ENCODE data around the gene PWWP3B. TPM values are rescaled to one million over a fixed set of nuclear protein-coding genes. Genes with fewer than 3 reads are reported as not detected.
A peak's percentile ranks its signal among the peaks of the same experiment; 100 is the strongest.
"Not testable (repeated sequence)": the region's sequence is repeated elsewhere in the genome, so short reads cannot be mapped to it uniquely, and the experiment has no call there.

PWWP3B gene
- total RNA-seq, 2 donors from 2014 or later = 0.21 TPM; not detected in 1

GRCh38 chrX:106170318-106170717 lies 2.2 kb downstream of the PWWP3B start:
- TF ChIP-seq CTCF (IDR thresholded peaks at IDR 0.05) = no peak
- Histone ChIP-seq H3K4me3 (no peak overlapping the region), H3K27me3 (replicated peaks; ENCODE audit: insufficient read depth) (no peaks in the 10 kb centered on the region), H3K27ac (no peak overlapping the region), H3K9me3 (no peaks in the 10 kb centered on the region), H3K4me1 (ENCODE audit: control insufficient read depth in 1 of 2, low read depth in 2 of 2) (no peaks in the 10 kb centered on the region), H3K36me3 (no peaks in the 10 kb centered on the region)
- DNase-seq (ENCODE audit: low spot score) (no peak), ATAC-seq (ENCODE audit: insufficient number of reproducible peaks, low FRiP score, low read depth) (no peak)

GRCh38 chrX:106171293-106171820 lies 3.3 kb downstream of the PWWP3B start:
- H3K27me3 ChIP-seq (replicated peaks; ENCODE audit: insufficient read depth) = no peaks in the 10 kb centered on the region
- H3K36me3 ChIP-seq = no peaks in the 10 kb centered on the region
- ATAC-seq (ENCODE audit: insufficient number of reproducible peaks, low FRiP score, low read depth) (no peak), DNase-seq (ENCODE audit: low spot score) (no peak)
- TF ChIP-seq CTCF (IDR thresholded peaks at IDR 0.05) = no peak
- H3K27ac ChIP-seq = no peak overlapping the region
- H3K9me3 ChIP-seq = no peaks in the 10 kb centered on the region
- no peaks in the 10 kb centered on the region for H3K4me1 ChIP-seq (ENCODE audit: control insufficient read depth in 1 of 2, low read depth in 2 of 2)
- no peak overlapping the region for H3K4me3 ChIP-seq

- no peaks in the 10 kb centered on the region for H3K9me3 ChIP-seq
- peak overlapping the region; percentile 33 for H3K4me3 ChIP-seq
Observed at GRCh38 chrX:106177106-106177981, 9.2 kb downstream of the PWWP3B start.

GRCh38 chrX:106177982-106178321 lies 9.8 kb downstream of the PWWP3B start:
- H3K27me3 ChIP-seq (replicated peaks; ENCODE audit: insufficient read depth) = no peaks in the 10 kb centered on the region
- H3K4me1 ChIP-seq (ENCODE audit: control insufficient read depth in 1 of 2, low read depth in 2 of 2) = no peaks in the 10 kb centered on the region
- no peaks in the 10 kb centered on the region for H3K36me3 ChIP-seq
- H3K4me3 ChIP-seq = no peak overlapping the region
- no peaks in the 10 kb centered on the region for H3K9me3 ChIP-seq
- no peak for DNase-seq (ENCODE audit: low spot score)
- no peak overlapping the region for H3K27ac ChIP-seq
- no peak for ATAC-seq (ENCODE audit: insufficient number of reproducible peaks, low FRiP score, low read depth)
- TF ChIP-seq CTCF (IDR thresholded peaks at IDR 0.05) = no peak

More at GRCh38 chrX:106177106-106177981, 9.2 kb downstream of the PWWP3B start:
- TF ChIP-seq CTCF (IDR thresholded peaks at IDR 0.05) = no peak
- Histone ChIP-seq H3K4me1 (ENCODE audit: control insufficient read depth in 1 of 2, low read depth in 2 of 2) (no peaks in the 10 kb centered on the region), H3K27ac (no peak overlapping the region), H3K27me3 (replicated peaks; ENCODE audit: insufficient read depth) (no peaks in the 10 kb centered on the region), H3K36me3 (no peaks in the 10 kb centered on the region)
- ATAC-seq (ENCODE audit: insufficient number of reproducible peaks, low FRiP score, low read depth) (no peak), DNase-seq (ENCODE audit: low spot score) (no peak)

GRCh38 chrX:106178826-106179225 lies 10.7 kb downstream of the PWWP3B start:
- H3K9me3 ChIP-seq = no peaks in the 10 kb centered on the region
- no peaks in the 10 kb centered on the region for H3K4me1 ChIP-seq (ENCODE audit: control insufficient read depth in 1 of 2, low read depth in 2 of 2)
- no peak overlapping the region for H3K27ac ChIP-seq
- no peaks in the 10 kb centered on the region for H3K27me3 ChIP-seq (replicated peaks; ENCODE audit: insufficient read depth)
- no peak overlapping the region for H3K4me3 ChIP-seq
- no peaks in the 10 kb centered on the region for H3K36me3 ChIP-seq
- TF ChIP-seq CTCF (IDR thresholded peaks at IDR 0.05) = no peak
- no peak for DNase-seq (ENCODE audit: low spot score)
- ATAC-seq (ENCODE audit: insufficient number of reproducible peaks, low FRiP score, low read depth) = no peak

GRCh38 chrX:106183685-106184084 lies 15.6 kb downstream of the PWWP3B start:
- not testable (repeated sequence) for H3K27me3 ChIP-seq (replicated peaks; ENCODE audit: insufficient read depth); H3K27ac ChIP-seq; H3K4me3 ChIP-seq; H3K9me3 ChIP-seq; ATAC-seq (ENCODE audit: insufficient number of reproducible peaks, low FRiP score, low read depth); DNase-seq (ENCODE audit: low spot score); H3K36me3 ChIP-seq; H3K4me1 ChIP-seq (ENCODE audit: control insufficient read depth in 1 of 2, low read depth in 2 of 2)
